Measurements from ENCODE around the gene KCTD11. TPM values are rescaled to one million over a fixed set of nuclear protein-coding genes. Genes with fewer than 3 reads are reported as not detected.

KCTD11 gene
- total RNA-seq, 1 experiment from 2014 or later, result 16.4 TPM

DNA sequence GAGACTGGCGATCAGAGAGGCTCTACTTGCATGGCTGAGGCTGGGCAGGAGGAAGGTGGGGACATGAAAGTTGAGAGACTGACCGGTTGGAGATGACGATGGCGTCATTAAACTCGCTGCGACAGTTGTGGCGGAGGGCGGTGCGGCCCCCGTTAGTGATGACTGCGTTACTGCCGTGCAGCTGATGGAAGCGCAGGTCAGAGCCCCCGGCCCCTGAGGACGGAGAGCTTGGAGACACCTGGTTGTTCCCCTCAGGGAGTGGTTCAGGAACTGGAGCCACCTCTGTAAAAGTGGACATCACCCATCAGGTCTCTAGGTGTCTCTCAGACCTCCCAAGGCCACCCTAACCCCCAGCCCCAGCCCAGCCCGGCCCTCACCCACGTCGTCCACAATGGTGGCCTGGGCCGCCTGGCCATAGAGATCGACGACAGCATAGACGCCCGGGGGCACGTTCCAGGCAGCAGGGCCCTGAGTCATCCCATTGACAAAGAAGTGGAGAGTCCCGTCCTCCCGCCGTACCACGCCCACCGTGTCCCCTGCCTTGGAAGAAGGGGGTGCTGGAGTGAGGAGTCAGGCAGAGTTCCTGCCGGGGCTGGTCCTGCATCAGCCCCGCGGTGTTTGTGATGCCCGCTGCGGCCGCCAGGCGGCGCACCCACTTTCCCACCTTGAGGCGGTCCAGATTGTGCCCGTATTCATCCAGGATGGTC, 28.1 kb upstream of the KCTD11 start:
- Histone ChIP-seq H3K4me3 (no peak overlapping the region), H3K9me2 (ENCODE audit: insufficient read depth) (no peaks in the 10 kb centered on the region), H2AFZ (no peak overlapping the region), H3F3A (ENCODE audit: insufficient read depth, low read depth) (0 out of 2 replicates have a peak, but pooled peaks cover 10% of the 10 kb centered on the region), H3K36me3 (ENCODE audit: low read depth) (peaks cover 4% of the 10 kb centered on the region; the same call in 1 of the 2 replicates), H3K4me2 (no peak overlapping the region), H3K4me1 (replicated peaks; ENCODE audit: insufficient read depth) (peaks cover 8% of the 10 kb centered on the region), H3K27ac (no peak overlapping the region), H3K79me2 (ENCODE audit: low read depth) (peaks cover 24% of the 10 kb centered on the region), H4K20me1 (ENCODE audit: insufficient read depth) (no peaks in the 10 kb centered on the region; the same call in 1 of the 2 replicates), H3K9me3 (ENCODE audit: insufficient read depth, low read depth) (no peaks in the 10 kb centered on the region), H3K27me3 (ENCODE audit: insufficient read depth, low read depth) (no peaks in the 10 kb centered on the region)
- POLR2A ChIA-PET (ENCODE audit: unreplicated experiment), result no interaction called here
- intact Hi-C loops (cut with micrococcal nuclease; ENCODE audit: unreplicated experiment), result no loop called here
- TF ChIP-seq EZH2 (IDR thresholded peaks at IDR 0.05; ENCODE audit: low read depth) (no peak), CTCF (conservative IDR thresholded peaks at IDR 0.05) (peak; percentile 73)
- BruUV-seq (replicated peaks), result no TSS peak
- CTCF ChIA-PET, result no interaction called here
- peak in 1 of 2 experiments; percentile 53 for DNase-seq

- no peak for DNase-seq
- no peak overlapping the region for H2AFZ ChIP-seq
- H3F3A ChIP-seq (ENCODE audit: insufficient read depth, low read depth), result 0 out of 2 replicates have a peak, but pooled peaks cover 10% of the 10 kb centered on the region
- H3K79me2 ChIP-seq (ENCODE audit: low read depth), result peaks cover 25% of the 10 kb centered on the region
- no peak overlapping the region for H3K4me3 ChIP-seq
- H3K36me3 ChIP-seq (ENCODE audit: low read depth), result peaks cover 4% of the 10 kb centered on the region; the same call in 1 of the 2 replicates
- ChIA-PET CTCF (no interaction called here), POLR2A (ENCODE audit: unreplicated experiment) (no interaction called here)
- no peaks in the 10 kb centered on the region for H3K9me2 ChIP-seq (ENCODE audit: insufficient read depth)
- no peaks in the 10 kb centered on the region for H3K27me3 ChIP-seq (ENCODE audit: insufficient read depth, low read depth)
- no peaks in the 10 kb centered on the region for H3K9me3 ChIP-seq (ENCODE audit: insufficient read depth, low read depth)
- H4K20me1 ChIP-seq (ENCODE audit: insufficient read depth), result no peaks in the 10 kb centered on the region; the same call in 1 of the 2 replicates
- no peak overlapping the region for H3K4me2 ChIP-seq
- no peak overlapping the region for H3K27ac ChIP-seq
- no TSS peak for BruUV-seq (replicated peaks)
- H3K4me1 ChIP-seq (replicated peaks; ENCODE audit: insufficient read depth), result peaks cover 8% of the 10 kb centered on the region
- intact Hi-C loops (cut with micrococcal nuclease; ENCODE audit: unreplicated experiment), result no loop called here
- TF ChIP-seq CTCF (conservative IDR thresholded peaks at IDR 0.05) (peak; percentile 41; the same call in 1 of the 2 replicates), EZH2 (IDR thresholded peaks at IDR 0.05; ENCODE audit: low read depth) (no peak)
Observed at GRCh38 chr17:7324438-7324779, 27.6 kb upstream of the KCTD11 start.

DNA sequence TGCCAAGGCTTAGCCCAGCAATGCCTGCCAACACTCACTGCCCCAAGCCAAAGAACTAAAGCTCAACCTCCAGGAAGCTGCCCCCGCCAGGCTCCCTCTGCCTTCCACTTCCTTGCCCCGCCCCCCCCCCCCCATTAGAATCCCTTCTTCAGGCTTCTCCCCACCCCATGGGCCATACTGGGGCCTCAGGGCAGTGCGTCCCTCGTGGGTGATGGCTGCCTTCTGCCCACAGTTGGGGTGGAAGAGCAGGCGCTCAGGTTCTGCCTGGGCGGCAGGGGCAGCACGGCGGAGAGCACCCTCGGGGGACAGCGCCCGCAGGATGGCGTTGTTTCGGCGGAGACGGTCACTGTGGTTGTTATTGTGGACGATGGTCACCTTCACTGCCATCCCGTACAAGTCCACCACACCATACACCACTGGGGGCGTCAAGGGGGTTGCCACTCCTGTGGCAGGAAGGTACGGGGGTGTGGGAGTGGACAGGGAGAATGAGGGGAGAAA, 26.9 kb upstream of the KCTD11 start:
- H2AFZ ChIP-seq, result no peak overlapping the region
- H3K27ac ChIP-seq, result no peak overlapping the region
- no peaks in the 10 kb centered on the region for H3K27me3 ChIP-seq (ENCODE audit: insufficient read depth, low read depth)
- H3K4me3 ChIP-seq, result no peak overlapping the region
- no peak for DNase-seq
- peaks cover 25% of the 10 kb centered on the region for H3K79me2 ChIP-seq (ENCODE audit: low read depth)
- H3K4me2 ChIP-seq, result no peak overlapping the region
- H4K20me1 ChIP-seq (ENCODE audit: insufficient read depth), result no peaks in the 10 kb centered on the region; the same call in 1 of the 2 replicates
- peaks cover 8% of the 10 kb centered on the region for H3K4me1 ChIP-seq (replicated peaks; ENCODE audit: insufficient read depth)
- CTCF ChIA-PET, result interaction anchor here (0.6 kb wide), 1 partner anchor 387 kb away, joined by 3 read pairs; no protein-coding TSS in a partner anchor
- H3K9me3 ChIP-seq (ENCODE audit: insufficient read depth, low read depth), result no peaks in the 10 kb centered on the region
- TF ChIP-seq EZH2 (IDR thresholded peaks at IDR 0.05; ENCODE audit: low read depth) (no peak), CTCF (conservative IDR thresholded peaks at IDR 0.05) (no peak)
- H3F3A ChIP-seq (ENCODE audit: insufficient read depth, low read depth), result 0 out of 2 replicates have a peak, but pooled peaks cover 8% of the 10 kb centered on the region
- no TSS peak for BruUV-seq (replicated peaks)
- peaks cover 4% of the 10 kb centered on the region; the same call in 1 of the 2 replicates for H3K36me3 ChIP-seq (ENCODE audit: low read depth)
- H3K9me2 ChIP-seq (ENCODE audit: insufficient read depth), result no peaks in the 10 kb centered on the region
- intact Hi-C loops (cut with micrococcal nuclease; ENCODE audit: unreplicated experiment), result no loop called here
- POLR2A ChIA-PET (ENCODE audit: unreplicated experiment), result no interaction called here
